DND-41 (cell line): ENCODE measurements around the gene APC2.

Source experiments
- CTCF ChIP-seq: IDR thresholded peaks from 2 replicates; pipeline ENCODE4 v1.5.1; 2012; ENCODE audit warnings: borderline replicate concordance, low read length, moderate library complexity, mild to moderate bottlenecking; ENCODE audit not compliant: poor library complexity, severe bottlenecking; ENCODE audit errors: extremely low read depth
- EZH2 ChIP-seq: IDR thresholded peaks from 3 replicates; pipeline ENCODE4 v1.6.1; 2012; ENCODE audit warnings: borderline replicate concordance, low read depth, mild to moderate bottlenecking, moderate library complexity, low read length, inconsistent platforms; ENCODE audit not compliant: severe bottlenecking

GRCh38 chr19:1507763-1508506 is 58.0 kb downstream of the APC2 start:
- no peak for TF ChIP-seq CTCF
- no peak for TF ChIP-seq EZH2
